Neural cell (in vitro differentiated cells): ENCODE data around the gene MGAT4A. TPM values are rescaled to one million over a fixed set of nuclear protein-coding genes. Genes with fewer than 3 reads are reported as not detected.
A peak's percentile ranks its signal among the peaks of the same experiment; 100 is the strongest.

Experiments used
- H2AFZ ChIP-seq: fragments of 200-600, 300-800 bp; sonication (generic), shearing (Covaris generic); 2 replicates; pipeline ENCODE4 v1.6.0; 2014; ENCODE audit warnings: low read depth, mild to moderate bottlenecking, antibody characterized with exemption, low read length, moderate library complexity
- H3F3A ChIP-seq: fragments of 200-600 bp; shearing (Covaris generic); 2 replicates; pipeline ENCODE4 v1.6.1; 2016; ENCODE audit warnings: mild to moderate bottlenecking, moderate library complexity, mixed read lengths, antibody characterized with exemption, low read length; ENCODE audit not compliant: insufficient read depth, poor library complexity, severe bottlenecking
- H3K27ac ChIP-seq: fragments of 200-600, 300-800 bp; sonication (generic), shearing (Covaris generic); 2 replicates; pipeline ENCODE4 v1.5.1; 2014; ENCODE audit warnings: mild to moderate bottlenecking, low read length, moderate library complexity
- H3K27me3 ChIP-seq: fragments of 300-800, 200-600 bp; sonication (generic), shearing (Covaris generic); 2 replicates; pipeline ENCODE4 v1.6.0; 2014; ENCODE audit warnings: mild to moderate bottlenecking, low read depth, low read length, moderate library complexity; ENCODE audit not compliant: insufficient read depth
- H3K36me3 ChIP-seq: fragments of 300-800, 200-600 bp; sonication (generic), shearing (Covaris generic); 2 replicates; pipeline ENCODE4 v1.5.1; 2014; ENCODE audit warnings: mild to moderate bottlenecking, antibody characterized with exemption, low read length, moderate library complexity; ENCODE audit not compliant: insufficient read depth
- H3K4me2 ChIP-seq: fragments of 300-800, 200-600 bp; sonication (generic), shearing (Covaris generic); 2 replicates; pipeline ENCODE4 v1.6.0; 2014; ENCODE audit warnings: mild to moderate bottlenecking, low read length
- H3K4me3 ChIP-seq: fragments of 300-800, 200-600 bp; sonication (generic), shearing (Covaris generic); 2 replicates; pipeline ENCODE4 v1.5.1; 2014; ENCODE audit warnings: mild to moderate bottlenecking, low read length, moderate library complexity
- H3K79me2 ChIP-seq: fragments of 200-600 bp; shearing (Covaris generic); replicated peaks from 2 replicates; pipeline ENCODE4 v1.6.0; 2014; ENCODE audit warnings: mild to moderate bottlenecking, low read length, moderate library complexity; ENCODE audit not compliant: insufficient read depth
- H3K9ac ChIP-seq: fragments of 300-800, 200-600 bp; sonication (generic), shearing (Covaris generic); 2 replicates; pipeline ENCODE4 v1.6.1; 2016; ENCODE audit warnings: mild to moderate bottlenecking, low read length, mixed read lengths
- H3K9me2 ChIP-seq: fragments of 200-600 bp; shearing (Covaris generic); 2 replicates; pipeline ENCODE4 v1.6.1; 2016; ENCODE audit warnings: mild to moderate bottlenecking, low read length, mixed read lengths; ENCODE audit not compliant: insufficient read depth
- H3K9me3 ChIP-seq: fragments of 200-600, 300-800 bp; sonication (generic), shearing (Covaris generic); 2 replicates; pipeline ENCODE4 v1.6.1; 2016; ENCODE audit warnings: mild to moderate bottlenecking, mixed run types, low read length, moderate library complexity, mixed read lengths
- H4K20me1 ChIP-seq: fragments of 200-600 bp; shearing (Covaris generic); 2 replicates; pipeline ENCODE4 v1.6.1; 2016; ENCODE audit warnings: mild to moderate bottlenecking, mixed run types; ENCODE audit not compliant: insufficient read depth
- CTCF ChIP-seq: fragments of 450-650 bp; IDR thresholded peaks from 2 replicates; pipeline ENCODE4 v1.5.1; 2014; ENCODE audit warnings: antibody characterized with exemption, mild to moderate bottlenecking, moderate library complexity; ENCODE audit not compliant: poor library complexity, severe bottlenecking
- EP300 ChIP-seq: fragments of 450-650 bp; conservative IDR thresholded peaks from 2 replicates; pipeline ENCODE4 v1.6.1; 2014; ENCODE audit warnings: antibody characterized with exemption, mild to moderate bottlenecking, moderate library complexity; ENCODE audit not compliant: poor library complexity, severe bottlenecking
- EZH2 ChIP-seq: fragments of 200-600, 300-800 bp; shearing (Covaris generic), sonication (generic); IDR thresholded peaks from 2 replicates; pipeline ENCODE4 v1.6.1; 2014; ENCODE audit warnings: antibody characterized with exemption, low read length, borderline replicate concordance, mild to moderate bottlenecking; ENCODE audit not compliant: insufficient read depth, poor library complexity, severe bottlenecking
- MXI1 ChIP-seq: fragments of 450-650 bp; conservative IDR thresholded peaks from 2 replicates; pipeline ENCODE4 v1.6.1; 2014; ENCODE audit warnings: antibody characterized with exemption, mild to moderate bottlenecking; ENCODE audit not compliant: poor library complexity, severe bottlenecking
- POLR2AphosphoS5 ChIP-seq: IDR thresholded peaks from 2 replicates; pipeline ENCODE4 v1.6.1; 2012
- RAD21 ChIP-seq: fragments of 450-650 bp; conservative IDR thresholded peaks from 2 replicates; pipeline ENCODE4 v1.6.1; 2014; ENCODE audit warnings: antibody characterized with exemption, mild to moderate bottlenecking, moderate library complexity
- SMC3 ChIP-seq: fragments of 450-650 bp; conservative IDR thresholded peaks from 2 replicates; pipeline ENCODE4 v1.6.1; 2014; ENCODE audit warnings: antibody characterized with exemption, mild to moderate bottlenecking, moderate library complexity; ENCODE audit not compliant: poor library complexity
- TAF1 ChIP-seq: IDR thresholded peaks from 2 replicates; pipeline ENCODE4 v1.6.1; 2012; ENCODE audit warnings: low read depth
- polyA plus RNA-seq: library from polyadenylated mRNA; depleted of rRNA; stranded (reverse); fragments of >200 nt; gene quantifications from 2 replicates; pipeline ENCODE4 v1.2.3, GENCODE V29; 2014
- TF ChIP-seq, protein P1 (sequence below): IDR thresholded peaks from 2 replicates; pipeline ENCODE4 v1.6.1; 2012; ENCODE audit warnings: borderline replicate concordance

The MGAT4A gene
- polyA plus RNA-seq, 1 donor from 2014 or later = 54.8 TPM

DNA sequence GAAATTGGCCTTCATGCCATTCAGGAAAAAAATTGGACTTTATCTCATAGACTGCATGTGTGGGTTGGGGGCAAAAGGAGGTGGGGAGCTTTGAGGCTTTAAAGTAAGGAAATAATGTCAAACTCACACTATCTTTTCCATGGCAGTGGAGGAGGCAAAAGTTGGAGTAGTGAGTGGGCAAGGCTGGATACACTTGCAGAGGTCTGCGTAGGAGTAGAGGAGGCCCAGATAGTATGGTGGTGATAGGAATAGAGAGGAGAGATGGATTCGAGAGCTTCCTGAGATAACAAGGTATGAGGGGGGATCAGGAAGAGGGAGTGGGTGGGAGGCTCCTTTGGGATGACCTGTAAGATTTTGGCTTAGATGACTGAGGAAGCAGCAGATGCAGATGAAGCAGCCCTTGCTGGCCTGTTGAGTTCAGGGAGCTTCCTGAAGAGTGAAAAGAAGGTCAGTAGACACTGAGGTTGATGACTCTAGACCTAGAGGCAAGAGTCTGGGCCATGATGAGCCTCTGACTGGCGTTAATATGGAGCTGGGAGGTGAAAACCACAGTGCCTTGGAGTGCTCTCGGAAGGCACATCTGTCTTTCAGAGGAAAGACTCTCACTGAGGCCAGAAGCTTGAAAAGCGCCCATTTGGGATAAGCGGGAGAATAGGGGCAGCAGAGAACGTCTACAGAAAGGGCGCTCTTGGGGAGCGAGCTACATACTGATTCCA, 116.8 kb downstream of the MGAT4A start:
- H3K4me3 ChIP-seq = no peak overlapping the region
- no peaks in the 10 kb centered on the region for H3K9me2 ChIP-seq
- no peak overlapping the region for H3K27ac ChIP-seq
- no peak overlapping the region for H3K9ac ChIP-seq
- no peaks in the 10 kb centered on the region for H3F3A ChIP-seq
- no peak overlapping the region for H2AFZ ChIP-seq
- no peaks in the 10 kb centered on the region for H4K20me1 ChIP-seq
- H3K79me2 ChIP-seq = peaks cover 25% of the 10 kb centered on the region
- no peak for TF ChIP-seq POLR2AphosphoS5
- TF ChIP-seq, protein P1, sequence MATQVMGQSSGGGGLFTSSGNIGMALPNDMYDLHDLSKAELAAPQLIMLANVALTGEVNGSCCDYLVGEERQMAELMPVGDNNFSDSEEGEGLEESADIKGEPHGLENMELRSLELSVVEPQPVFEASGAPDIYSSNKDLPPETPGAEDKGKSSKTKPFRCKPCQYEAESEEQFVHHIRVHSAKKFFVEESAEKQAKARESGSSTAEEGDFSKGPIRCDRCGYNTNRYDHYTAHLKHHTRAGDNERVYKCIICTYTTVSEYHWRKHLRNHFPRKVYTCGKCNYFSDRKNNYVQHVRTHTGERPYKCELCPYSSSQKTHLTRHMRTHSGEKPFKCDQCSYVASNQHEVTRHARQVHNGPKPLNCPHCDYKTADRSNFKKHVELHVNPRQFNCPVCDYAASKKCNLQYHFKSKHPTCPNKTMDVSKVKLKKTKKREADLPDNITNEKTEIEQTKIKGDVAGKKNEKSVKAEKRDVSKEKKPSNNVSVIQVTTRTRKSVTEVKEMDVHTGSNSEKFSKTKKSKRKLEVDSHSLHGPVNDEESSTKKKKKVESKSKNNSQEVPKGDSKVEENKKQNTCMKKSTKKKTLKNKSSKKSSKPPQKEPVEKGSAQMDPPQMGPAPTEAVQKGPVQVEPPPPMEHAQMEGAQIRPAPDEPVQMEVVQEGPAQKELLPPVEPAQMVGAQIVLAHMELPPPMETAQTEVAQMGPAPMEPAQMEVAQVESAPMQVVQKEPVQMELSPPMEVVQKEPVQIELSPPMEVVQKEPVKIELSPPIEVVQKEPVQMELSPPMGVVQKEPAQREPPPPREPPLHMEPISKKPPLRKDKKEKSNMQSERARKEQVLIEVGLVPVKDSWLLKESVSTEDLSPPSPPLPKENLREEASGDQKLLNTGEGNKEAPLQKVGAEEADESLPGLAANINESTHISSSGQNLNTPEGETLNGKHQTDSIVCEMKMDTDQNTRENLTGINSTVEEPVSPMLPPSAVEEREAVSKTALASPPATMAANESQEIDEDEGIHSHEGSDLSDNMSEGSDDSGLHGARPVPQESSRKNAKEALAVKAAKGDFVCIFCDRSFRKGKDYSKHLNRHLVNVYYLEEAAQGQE = no peak
- TF ChIP-seq TAF1 = no peak
- no peak for TF ChIP-seq CTCF
- TF ChIP-seq RAD21 = no peak
- no peak for TF ChIP-seq MXI1
- no peak for TF ChIP-seq EP300
- TF ChIP-seq SMC3 = no peak
- no peak for TF ChIP-seq EZH2
- H3K4me2 ChIP-seq = no peak overlapping the region
- no peaks in the 10 kb centered on the region for H3K9me3 ChIP-seq
- H3K36me3 ChIP-seq = peaks cover 7% of the 10 kb centered on the region
- no peaks in the 10 kb centered on the region for H3K27me3 ChIP-seq

DNA sequence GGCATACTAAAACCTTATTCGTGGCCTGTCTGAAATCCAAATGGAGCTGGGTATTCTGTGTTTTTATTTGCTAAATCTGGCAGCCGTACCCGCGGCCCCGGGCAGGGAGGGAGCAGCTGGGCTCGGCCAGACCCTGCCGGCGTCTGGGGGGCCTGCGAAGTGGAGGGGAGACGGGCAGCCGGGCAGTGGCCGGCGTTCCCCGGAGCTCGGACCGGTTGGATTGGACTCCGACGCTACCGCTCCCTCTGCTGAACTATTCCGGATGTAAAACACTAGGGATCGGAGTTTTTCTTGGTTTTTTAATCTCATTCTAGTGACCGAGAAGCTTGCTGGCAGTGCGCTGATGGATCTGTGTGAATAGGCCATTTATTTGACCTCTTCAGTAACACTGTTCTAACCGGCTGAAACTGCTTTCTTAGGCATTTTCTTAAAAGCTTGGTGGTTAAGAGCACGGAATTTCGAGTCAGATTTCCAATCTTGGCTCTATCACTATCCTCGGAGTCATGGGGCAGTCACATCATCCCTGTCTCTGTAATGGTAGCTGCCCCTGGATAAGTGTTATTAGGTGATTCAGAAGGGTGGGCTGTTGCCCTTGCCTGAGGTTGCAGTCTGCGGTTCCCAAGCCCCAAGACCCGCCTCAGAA, 121.8 kb downstream of the MGAT4A start:
- peak overlapping the region; percentile 96 for H3K9ac ChIP-seq
- H3K9me2 ChIP-seq = no peaks in the 10 kb centered on the region
- peak overlapping the region; percentile 94 for H3K27ac ChIP-seq
- H3K27me3 ChIP-seq = no peaks in the 10 kb centered on the region
- TF ChIP-seq TAF1 = no peak
- no peak for TF ChIP-seq CTCF
- TF ChIP-seq, protein P1 = no peak
- no peak for TF ChIP-seq RAD21
- no peak for TF ChIP-seq EZH2
- no peak for TF ChIP-seq EP300
- TF ChIP-seq SMC3 = no peak
- no peak for TF ChIP-seq MXI1
- TF ChIP-seq POLR2AphosphoS5 = no peak
- no peaks in the 10 kb centered on the region for H3K36me3 ChIP-seq
- no peaks in the 10 kb centered on the region for H4K20me1 ChIP-seq
- peaks cover 56% of the 10 kb centered on the region for H3K79me2 ChIP-seq
- H3K4me2 ChIP-seq = peak overlapping the region; percentile 70
- no peaks in the 10 kb centered on the region for H3F3A ChIP-seq
- no peaks in the 10 kb centered on the region for H3K9me3 ChIP-seq
- H3K4me3 ChIP-seq = peak overlapping the region; percentile 86
- H2AFZ ChIP-seq = peak overlapping the region; percentile 85
